ENCODE measurements around the gene LIMS2.

GRCh38 chr2:127620866-127621265, 54.5 kb downstream of the LIMS2 start:
- TF ChIP-seq POLR2A (IDR thresholded peaks at IDR 0.05; ENCODE audit: low read length) (no peak), GATA1 (IDR thresholded peaks at IDR 0.05; ENCODE audit: low read depth, low read length) (no peak)

Measured in erythroblast (primary cell).